ENCODE measurements around the gene TMEM250.
"Not testable (repeated sequence)": the region's sequence is repeated elsewhere in the genome, so short reads cannot be mapped to it uniquely, and the experiment has no call there.

TMEM250 gene

GRCh38 chr9:136111190-136111589, 7.5 kb downstream of the TMEM250 start:
- no peak for DNase-seq (ENCODE audit: low read depth)

- DNase-seq (ENCODE audit: low read depth), result peak; percentile 20
Observed at GRCh38 chr9:136110082-136111061, 8.3 kb downstream of the TMEM250 start.

- DNase-seq (ENCODE audit: low read depth), result peak; percentile 87
Observed at GRCh38 chr9:136109351-136110081, 9.2 kb downstream of the TMEM250 start.

GRCh38 chr9:136108648-136109266, 9.9 kb downstream of the TMEM250 start:
- no peak for DNase-seq (ENCODE audit: low read depth)

GRCh38 chr9:136107953-136108647, 10.6 kb downstream of the TMEM250 start:
- no peak for DNase-seq (ENCODE audit: low read depth)

GRCh38 chr9:136107155-136107952, 11.3 kb downstream of the TMEM250 start:
- DNase-seq (ENCODE audit: low read depth), result no peak

- DNase-seq (ENCODE audit: low read depth), result peak; percentile 66
Observed at GRCh38 chr9:136105398-136106135, 13.1 kb downstream of the TMEM250 start.

GRCh38 chr9:136104916-136105315, 13.8 kb downstream of the TMEM250 start:
- DNase-seq (ENCODE audit: low read depth), result no peak

GRCh38 chr9:136104488-136104800, 14.2 kb downstream of the TMEM250 start:
- no peak for DNase-seq (ENCODE audit: low read depth)

GRCh38 chr9:136103651-136104487, 14.8 kb downstream of the TMEM250 start:
- no peak for DNase-seq (ENCODE audit: low read depth)

- DNase-seq (ENCODE audit: low read depth), result not testable (repeated sequence)
Observed at GRCh38 chr9:136101615-136102074, 17.0 kb downstream of the TMEM250 start.

GRCh38 chr9:136100700-136101614, 17.7 kb downstream of the TMEM250 start:
- DNase-seq (ENCODE audit: low read depth), result no peak

- no peak for DNase-seq (ENCODE audit: low read depth)
Observed at GRCh38 chr9:136099542-136099941, 19.1 kb downstream of the TMEM250 start.

- DNase-seq (ENCODE audit: low read depth), result no peak
Observed at GRCh38 chr9:136098844-136099243, 19.8 kb downstream of the TMEM250 start.

- DNase-seq (ENCODE audit: low read depth), result no peak
Observed at GRCh38 chr9:136098210-136098609, 20.5 kb downstream of the TMEM250 start.

GRCh38 chr9:136096505-136097001, 22.1 kb downstream of the TMEM250 start:
- no peak for DNase-seq (ENCODE audit: low read depth)

- peak; percentile 63 for DNase-seq (ENCODE audit: low read depth)
Observed at GRCh38 chr9:136095070-136096058, 23.3 kb downstream of the TMEM250 start, which contains the start of gene NACC2. Gene NACC2 (minus strand): TSS chr9:136095289. CDS start chr9:136050521, 44,768 bp downstream.
